ENCODE measurements around the gene GNA14.

GRCh38 chr9:77640741-77641580 is 7.2 kb downstream of the GNA14 start:
- no peak for TF ChIP-seq CTCF (conservative IDR thresholded peaks at IDR 0.05; ENCODE audit: low read depth, low read length)
- TF ChIP-seq EZH2 (IDR thresholded peaks at IDR 0.05; ENCODE audit: low read length, unreplicated experiment): no peak

Data from PC-3 (cell line).